Glomerular endothelial cell (primary cell): Measurements from ENCODE around the gene CCNK. TPM values are rescaled to one million over a fixed set of nuclear protein-coding genes. Genes with fewer than 3 reads are reported as not detected.

Source experiments
- DNase-seq: peaks from one replicate; pipeline ENCODE4 v3.0.0-alpha.2; 2011; ENCODE audit warnings: low read depth, low spot score; ENCODE audit errors: extremely low read depth
- total RNA-seq: library from RNA; depleted of rRNA; stranded (reverse); fragments of >200 nt; gene quantifications from 2 replicates; pipeline ENCODE4 v1.2.3, GENCODE V29; 2015

Gene CCNK
- total RNA-seq, 1 donor from 2014 or later: 41.1 TPM

- no peak for DNase-seq
Measured at GRCh38 chr14:99549684-99550083, 68.5 kb downstream of the CCNK start.

DNA sequence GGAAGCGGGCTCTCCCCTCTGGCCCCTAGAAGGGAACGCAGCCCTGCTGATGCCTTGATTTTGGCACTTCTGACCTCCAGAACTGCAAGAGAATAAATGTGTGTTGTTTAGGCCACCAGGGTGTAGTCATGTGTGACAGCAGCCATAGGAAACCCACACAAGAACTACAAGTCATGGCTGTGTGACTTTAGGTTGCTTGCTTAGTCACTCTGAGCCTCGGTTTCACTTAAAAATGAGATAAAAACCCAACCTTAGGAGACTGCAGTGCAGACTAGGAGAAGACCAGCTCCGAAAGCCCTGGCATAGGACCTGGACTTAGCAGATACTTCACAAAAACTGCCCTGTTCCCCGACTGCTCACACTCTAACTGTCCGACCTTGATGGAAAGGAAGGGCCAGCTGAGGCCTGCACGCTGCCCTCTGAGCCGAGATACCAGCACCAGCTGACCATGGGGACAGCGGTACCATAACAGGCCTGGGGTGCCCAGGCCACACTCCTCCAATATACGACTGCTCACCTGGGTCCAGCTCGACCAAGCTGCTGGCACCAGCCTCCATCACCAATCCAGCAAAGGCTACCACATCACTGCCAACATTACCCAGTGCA lies 69.3 kb downstream of the CCNK start:
- DNase-seq: no peak

- no peak for DNase-seq
Measured at GRCh38 chr14:99551034-99551922, 70.1 kb downstream of the CCNK start.

DNA sequence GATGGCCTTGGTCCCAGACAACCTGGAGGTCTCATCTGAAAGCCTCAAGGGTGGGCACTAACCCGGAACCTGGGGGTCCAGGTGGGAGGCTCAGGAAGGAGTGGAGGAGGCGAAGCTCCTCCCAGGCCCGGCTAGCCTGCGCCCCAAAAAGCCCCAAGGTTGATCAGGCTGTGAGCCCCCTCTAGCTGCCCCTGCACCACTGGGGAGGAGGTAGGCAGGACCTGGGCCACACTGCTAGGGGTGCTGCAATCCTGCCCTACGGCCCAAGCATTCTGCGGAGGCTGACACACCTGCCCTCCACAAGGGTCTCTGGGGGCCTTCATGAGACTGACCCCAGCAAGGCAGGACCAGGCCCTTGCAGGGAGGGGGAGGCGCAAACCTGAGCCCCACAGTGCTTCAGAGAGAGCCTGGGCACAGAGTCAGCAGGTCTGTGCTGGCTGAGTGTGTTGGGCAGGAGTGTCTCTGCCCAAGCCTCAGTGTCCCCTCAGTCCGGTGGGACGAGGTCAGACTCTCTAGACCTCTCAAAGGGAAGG lies 70.9 kb downstream of the CCNK start:
- no peak for DNase-seq

- DNase-seq: no peak
Measured at GRCh38 chr14:99552572-99553216, 71.5 kb downstream of the CCNK start.

DNA sequence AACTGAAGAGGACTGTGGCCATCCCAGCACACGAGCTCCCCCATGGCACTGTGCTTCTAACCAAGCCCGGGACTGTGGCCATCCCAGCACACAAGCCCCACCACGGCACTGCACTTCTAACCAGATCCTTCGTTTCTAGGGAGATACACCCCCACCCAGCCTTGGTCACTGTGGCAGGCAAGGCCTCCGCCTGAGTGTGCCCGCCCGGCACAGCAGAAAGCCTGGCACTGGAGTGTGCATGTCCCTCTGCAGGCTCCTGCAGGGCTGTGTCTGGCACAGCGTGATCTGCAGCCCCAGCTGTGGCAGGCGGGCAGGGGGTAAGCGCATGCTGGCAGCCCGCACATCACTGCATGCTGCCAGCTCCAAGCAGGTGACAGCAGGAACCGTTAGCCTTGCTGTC lies 73.0 kb downstream of the CCNK start:
- no peak for DNase-seq

DNA sequence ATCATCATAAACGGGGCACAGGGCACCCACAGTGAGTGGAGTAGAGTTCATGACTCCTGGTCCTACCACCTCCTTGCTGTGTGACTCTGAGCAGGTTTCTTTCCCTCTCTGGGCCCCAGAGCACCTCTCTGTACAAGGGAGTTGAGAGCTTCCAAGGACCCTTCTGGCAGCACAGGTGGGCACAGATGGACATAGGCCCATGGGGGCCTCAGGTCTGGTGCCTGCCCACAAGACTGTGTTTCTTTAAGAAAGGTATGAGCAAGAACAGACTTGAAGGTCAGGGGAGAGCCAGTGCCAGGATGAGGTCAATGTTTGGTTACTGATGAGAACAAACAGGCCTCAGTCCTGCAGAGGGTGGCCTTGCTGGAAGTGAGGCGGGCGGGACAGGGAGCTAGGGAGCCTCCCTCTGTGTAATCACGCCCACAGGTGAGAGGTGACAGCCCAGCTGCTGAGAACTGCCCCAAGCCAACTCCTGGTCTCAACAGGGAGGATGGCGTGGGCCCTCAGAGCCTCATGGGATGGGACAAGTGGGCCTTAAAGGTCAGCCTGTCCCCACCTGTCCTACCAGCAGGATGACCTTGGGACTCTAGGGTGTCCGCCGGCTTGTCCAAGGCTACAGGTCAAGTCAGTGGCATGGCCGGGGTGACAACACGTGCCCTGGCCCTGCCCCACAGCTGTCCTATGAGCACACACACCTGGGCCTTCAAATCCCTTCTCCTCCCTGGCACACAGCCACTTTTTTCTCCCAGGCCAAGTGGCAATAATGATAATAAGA lies 73.7 kb downstream of the CCNK start:
- DNase-seq: no peak

DNA sequence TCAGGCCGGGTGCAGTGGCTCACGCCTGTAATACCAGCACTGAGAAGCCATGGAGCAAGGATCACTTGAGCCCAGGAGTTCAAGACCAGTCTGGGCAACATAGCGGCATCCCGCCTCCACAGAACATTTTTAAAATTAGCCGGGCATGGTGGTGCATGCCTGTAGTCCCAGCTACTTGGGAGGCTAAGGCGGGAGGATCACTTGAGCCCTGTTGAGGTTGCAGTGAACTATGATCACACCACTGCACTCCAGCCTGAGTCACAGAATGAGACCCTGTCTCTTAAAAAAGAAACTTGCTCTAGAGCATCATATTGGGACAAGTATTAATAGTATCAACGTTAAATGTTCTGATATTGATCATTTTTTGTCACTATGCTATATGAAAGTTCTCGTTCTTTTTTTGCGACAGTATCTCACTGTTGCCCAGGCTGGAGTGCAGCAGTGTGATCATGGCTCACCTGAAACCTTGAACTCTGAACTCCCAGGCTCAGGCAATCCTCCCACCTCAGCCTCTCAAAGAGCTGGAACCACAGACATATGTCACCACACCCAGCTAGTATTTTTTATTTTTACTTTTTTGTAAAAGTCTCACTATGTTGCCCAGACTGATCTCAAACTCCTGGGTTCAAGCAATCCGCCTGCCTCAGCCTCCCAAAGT lies 75.1 kb downstream of the CCNK start:
- no peak for DNase-seq

DNA sequence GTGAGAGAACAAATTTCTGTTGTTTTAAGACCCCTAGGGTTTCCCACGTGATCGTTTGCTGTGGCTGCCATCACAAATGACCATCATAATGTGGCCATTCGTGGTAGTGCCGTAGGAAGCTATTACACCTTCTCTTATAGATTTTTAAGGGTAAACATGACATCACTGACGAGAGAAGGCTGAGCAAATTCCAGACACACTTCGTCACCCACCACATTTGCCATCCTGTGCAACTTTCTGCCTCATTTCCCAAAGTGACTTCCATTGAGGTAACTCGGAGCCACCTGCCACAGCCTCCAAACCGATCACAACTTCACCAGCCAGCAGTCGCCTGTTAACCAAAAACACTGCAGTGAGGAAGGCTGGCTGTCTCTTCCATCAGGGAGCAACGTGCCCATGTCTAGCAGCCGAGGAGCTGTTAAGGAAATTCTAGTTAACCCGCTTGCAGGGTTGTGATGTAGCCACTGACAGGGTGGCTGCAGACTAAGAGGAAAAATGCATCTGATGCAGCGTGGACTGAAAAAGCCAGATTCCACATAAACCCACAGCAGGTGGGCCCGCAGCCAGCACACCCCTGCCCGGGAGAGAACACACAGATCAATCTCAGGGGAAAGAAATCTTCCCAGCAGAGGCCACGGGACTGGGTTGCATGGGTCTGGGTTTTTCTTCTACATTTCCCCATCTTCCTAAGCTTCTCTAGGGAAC lies 78.2 kb downstream of the CCNK start:
- DNase-seq: no peak

- DNase-seq: no peak
Measured at GRCh38 chr14:99560403-99560802, 79.2 kb downstream of the CCNK start.

DNA sequence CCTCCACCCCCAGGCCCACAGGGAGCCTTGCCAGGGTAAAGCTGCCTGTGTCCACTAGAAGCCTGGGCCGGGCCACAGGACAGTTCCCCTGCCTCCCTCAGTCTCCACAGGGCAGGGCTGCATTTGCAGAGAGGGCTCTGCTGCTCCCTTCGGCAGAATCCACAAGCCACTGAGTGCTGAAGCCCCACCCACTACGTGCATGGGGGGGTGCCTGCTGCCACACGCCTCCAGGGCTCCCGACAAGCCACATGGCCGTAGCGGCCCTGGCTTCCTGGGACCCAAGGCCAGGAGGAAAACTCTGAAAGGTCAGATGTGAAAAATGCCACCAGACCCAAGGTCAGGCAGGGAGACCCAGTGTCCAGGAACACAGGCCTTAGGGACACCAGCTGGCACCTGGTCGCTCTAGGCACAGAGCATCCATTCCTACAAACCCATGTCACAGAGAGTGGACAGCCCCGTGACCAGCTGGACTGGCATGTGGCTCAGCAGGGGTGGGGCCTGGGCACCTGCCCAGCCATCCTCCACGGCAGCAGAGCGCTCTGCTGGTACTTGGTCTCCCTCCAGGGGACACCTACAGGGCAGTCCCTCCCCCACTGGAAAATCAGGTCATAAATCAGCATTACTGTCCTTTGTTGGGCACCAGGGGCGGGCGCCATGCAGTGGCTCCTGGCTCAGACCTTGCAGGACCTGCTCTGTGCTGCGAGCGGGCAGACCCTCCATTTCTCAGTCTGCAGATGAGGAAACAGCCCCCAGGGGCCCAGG lies 79.9 kb downstream of the CCNK start:
- DNase-seq: no peak

- DNase-seq: no peak
Measured at GRCh38 chr14:99561864-99562263, 80.7 kb downstream of the CCNK start.

Other genes starting within 250 kb of the CCNK start
- 0.18 TPM in 1 of 2 replicates, not detected in the other for gene BCL11B, start 209.2 kb upstream of the CCNK start, total RNA-seq
- gene SETD3, start 550 bp upstream of the CCNK start, total RNA-seq: 44.8 and 53.9 TPM in 2 replicates
- 9.7 and 18.6 TPM in 2 replicates for gene CCDC85C, start 122.8 kb downstream of the CCNK start, total RNA-seq
- gene HHIPL1, start 163.7 kb downstream of the CCNK start, total RNA-seq: 2.6 and 4.3 TPM in 2 replicates
- gene CYP46A1, start 202.9 kb downstream of the CCNK start, total RNA-seq: 0.12 and 2.2 TPM in 2 replicates